Small intestine (tissue), 7 donors: ENCODE measurements around the gene GCDH. TPM values are rescaled to one million over a fixed set of nuclear protein-coding genes. Genes with fewer than 3 reads are reported as not detected.
A peak's percentile ranks its signal among the peaks of the same experiment; 100 is the strongest.

Experiments
- DNase-seq, 2 donors: peaks; one replicate each; pipeline versions ENCODE4 v3.0.0 to v3.0.0-alpha.2; 2013
- FAIRE-seq: peaks from 2 replicates; lab custom pipeline; 2012; peaks lifted over from hg19 to GRCh38; lab: Jason Lieb, UNC
- H3K27ac ChIP-seq, 3 donors: one replicate each; pipeline ENCODE4 v1.5.1; 2013; ENCODE audit warnings: low read length in 2 of 3, mild to moderate bottlenecking in 2 of 3, control low read depth in 1 of 3, inconsistent platforms in 1 of 3, low read depth in 1 of 3, moderate library complexity in 1 of 3
- H3K27me3 ChIP-seq, 3 donors: one replicate each; pipeline ENCODE4 v1.6.1; 2013; ENCODE audit warnings: low read length in 3 of 3, inconsistent platforms in 1 of 3; ENCODE audit not compliant: control insufficient read depth in 3 of 3, insufficient read depth in 3 of 3
- H3K36me3 ChIP-seq, 3 donors: one replicate each; pipeline ENCODE4 v1.6.1; 2013; ENCODE audit warnings: low read length in 3 of 3, inconsistent platforms in 1 of 3, low read depth in 1 of 3, mild to moderate bottlenecking in 1 of 3, moderate library complexity in 1 of 3; ENCODE audit not compliant: control insufficient read depth in 3 of 3, insufficient read depth in 2 of 3
- H3K4me1 ChIP-seq, 3 donors: one replicate each; pipeline ENCODE4 v1.6.1; 2013; ENCODE audit warnings: low read length in 2 of 3, inconsistent platforms in 1 of 3, low read depth in 1 of 3, mild to moderate bottlenecking in 1 of 3, moderate library complexity in 1 of 3; ENCODE audit not compliant: control insufficient read depth in 3 of 3, insufficient read depth in 2 of 3
- H3K4me3 ChIP-seq, 3 donors: one replicate each; pipeline ENCODE4 v1.5.1; 2013; ENCODE audit warnings: low read length in 3 of 3, control low read depth in 1 of 3, inconsistent platforms in 1 of 3, low read depth in 1 of 3, mild to moderate bottlenecking in 1 of 3, moderate library complexity in 1 of 3
- H3K9me3 ChIP-seq, 2 donors: one replicate each; pipeline ENCODE4 v1.6.1; 2013; ENCODE audit warnings: low read depth in 1 of 2, low read length in 1 of 2; ENCODE audit not compliant: control insufficient read depth in 2 of 2, insufficient read depth in 1 of 2
- WGBS, 3 donors: extraction: QIAGEN DNeasy Blood & Tissue Kit; methylation state at CpG; one replicate each; pipeline ENCODE4 v1.1.7; 2013; 5-methylcytosine and 5-hydroxymethylcytosine counted together
- polyA plus RNA-seq, 4 donors: library from polyadenylated mRNA; stranded (reverse) in 3 of 4; unstranded in 1 of 4; fragments of 200-250 nt in 3 of 4; fragments of 120-200 nt in 1 of 4; gene quantifications; one replicate each; pipeline versions ENCODE4 v1.2.1 to v1.2.3, GENCODE V29; 2013
- donor health status: healthy with polysubstance abuse.
- donor health status: control.
- donor health status: control.
- donor health status: Bipolar disorder and iron deficiency.
- donor health status: healthy.

Gene GCDH
- polyA plus RNA-seq, 4 donors, result 24.8 to 38.9 (median 28.3) TPM

- 50 to 59% (median 56%) methylated on average over 14 of the region's 14 CpGs for WGBS, 3 donors
- Histone ChIP-seq H3K27me3 (no peaks in the 10 kb centered on the region), H3K9me3 (no peaks in the 10 kb centered on the region), H3K36me3 (peaks cover 15 to 84% (median 26%) of the 10 kb centered on the region in 3 donors), H3K27ac (peak overlapping the region in 2 of 3 donors; percentile 94 to 95), H3K4me3 (peak overlapping the region in 2 of 3 donors; percentile 85 to 86), H3K4me1 (peaks cover 0 to 15% (median 2%) of the 10 kb centered on the region in 3 donors)
- no peak for DNase-seq
- FAIRE-seq, result no peak
Measured at GRCh38 chr19:12946731-12947496, 56.0 kb downstream of the GCDH start.

GRCh38 chr19:12947702-12948611 is 57.0 kb downstream of the GCDH start:
- H3K9me3 ChIP-seq, result no peaks in the 10 kb centered on the region
- H3K4me1 ChIP-seq, result peaks cover 0 to 11% (median 2%) of the 10 kb centered on the region in 3 donors
- no peaks in the 10 kb centered on the region for H3K27me3 ChIP-seq
- H3K27ac ChIP-seq, result no peak overlapping the region
- FAIRE-seq, result no peak
- no peak for DNase-seq
- no peak overlapping the region for H3K4me3 ChIP-seq
- peaks cover 18 to 84% (median 26%) of the 10 kb centered on the region in 3 donors for H3K36me3 ChIP-seq
- 78 to 85% (median 81%) methylated on average over 27 to 28 of the region's 28 CpGs for WGBS, 3 donors

GRCh38 chr19:12948612-12949362 is 57.8 kb downstream of the GCDH start:
- DNase-seq, result no peak
- no peak for FAIRE-seq
- no peaks in the 10 kb centered on the region for H3K9me3 ChIP-seq
- peaks cover 0 to 11% (median 2%) of the 10 kb centered on the region in 3 donors for H3K4me1 ChIP-seq
- no peak overlapping the region for H3K4me3 ChIP-seq
- H3K27ac ChIP-seq, result no peak overlapping the region
- WGBS, 3 donors, result 92 to 94% (median 94%) methylated on average over 29 to 30 of the region's 30 CpGs
- H3K27me3 ChIP-seq, result no peaks in the 10 kb centered on the region
- peaks cover 18 to 84% (median 20%) of the 10 kb centered on the region in 3 donors for H3K36me3 ChIP-seq

Other genes with a start within 250 kb of the GCDH start
- 10 to 100 TPM; 42.7 to 64.8 (median 51.0) TPM for gene MAN2B1, start 224.4 kb upstream of the GCDH start, polyA plus RNA-seq
- gene WDR83, start 224.4 kb upstream of the GCDH start, polyA plus RNA-seq, result 10 to 100 TPM; 10.9 to 23.8 (median 19.9) TPM
- 10 to 100 TPM; 61.5 to 96.9 (median 66.8) TPM for gene DHPS, start 209.3 kb upstream of the GCDH start, polyA plus RNA-seq
- gene GNG14, start 203.2 kb upstream of the GCDH start, polyA plus RNA-seq, result not detected
- gene FBXW9, start 194.5 kb upstream of the GCDH start, polyA plus RNA-seq, result 10 to 100 TPM in 1 of 4 donors, 1 to 10 TPM in 3; 4.5 to 11.8 (median 7.2) TPM
- gene TNPO2, start 167.2 kb upstream of the GCDH start, polyA plus RNA-seq, result 10 to 100 TPM in 3 of 4 donors, 1 to 10 TPM in 1; 9.8 to 41.3 (median 19.7) TPM
- 100 to 1,000 TPM; 210 to 376 (median 282) TPM for gene TRIR, start 156.5 kb upstream of the GCDH start, polyA plus RNA-seq
- 10 to 100 TPM; 62.1 to 85.4 (median 69.8) TPM for gene GET3, start 153.7 kb upstream of the GCDH start, polyA plus RNA-seq
- gene BEST2, start 139.4 kb upstream of the GCDH start, polyA plus RNA-seq, result 1 to 10 TPM in 1 of 4 donors, under 1 TPM in 2, not detected in 1; 0.10 to 3.4 (median 0.16) TPM
- gene HOOK2, start 115.6 kb upstream of the GCDH start, polyA plus RNA-seq, result 100 to 1,000 TPM in 3 of 4 donors, 10 to 100 TPM in 1; 61.8 to 206 (median 167) TPM
- gene JUNB, start 99.7 kb upstream of the GCDH start, polyA plus RNA-seq, result 100 to 1,000 TPM in 2 of 4 donors, 10 to 100 TPM in 2; 44.7 to 234 (median 135) TPM
- gene PRDX2, start 89.4 kb upstream of the GCDH start, polyA plus RNA-seq, result 100 to 1,000 TPM; 285 to 523 (median 416) TPM
- gene THSD8, start 89.1 kb upstream of the GCDH start, polyA plus RNA-seq, result 1 to 10 TPM in 3 of 4 donors, not detected in 1; 2.9 to 4.0 (median 3.1) TPM
- 10 to 100 TPM in 2 of 4 donors, 1 to 10 TPM in 2; 3.1 to 22.3 (median 12.8) TPM for gene RNASEH2A, start 84.6 kb upstream of the GCDH start, polyA plus RNA-seq
- gene RTBDN, start 56.6 kb upstream of the GCDH start, polyA plus RNA-seq, result 1 to 10 TPM in 1 of 4 donors, under 1 TPM in 2, not detected in 1; 0.64 to 1.7 (median 0.67) TPM
- 1 to 10 TPM in 2 of 4 donors, under 1 TPM in 2; 0.54 to 3.3 (median 0.95) TPM for gene MAST1, start 52.6 kb upstream of the GCDH start, polyA plus RNA-seq
- 10 to 100 TPM in 2 of 4 donors, 1 to 10 TPM in 2; 6.5 to 43.1 (median 9.3) TPM for gene DNASE2, start 9.7 kb upstream of the GCDH start, polyA plus RNA-seq
- under 1 TPM in 2 of 4 donors, not detected in 2; 0.09 to 0.13 TPM for gene KLF1, start 4.0 kb upstream of the GCDH start, polyA plus RNA-seq
- gene SYCE2, start 28.1 kb downstream of the GCDH start, polyA plus RNA-seq, result 1 to 10 TPM in 1 of 4 donors, under 1 TPM in 1, not detected in 2; 0.18 to 1.2 TPM
- gene FARSA, start 42.6 kb downstream of the GCDH start, polyA plus RNA-seq, result 10 to 100 TPM; 32.4 to 74.4 (median 48.9) TPM
- gene CALR, start 47.4 kb downstream of the GCDH start, polyA plus RNA-seq, result 100 to 1,000 TPM; 117 to 803 (median 435) TPM
- gene RAD23A, start 54.7 kb downstream of the GCDH start, polyA plus RNA-seq, result 100 to 1,000 TPM in 1 of 4 donors, 10 to 100 TPM in 3; 93.0 to 114 (median 98.4) TPM
- 10 to 100 TPM; 27.0 to 42.2 (median 36.1) TPM for gene GADD45GIP1, start 66.1 kb downstream of the GCDH start, polyA plus RNA-seq
- gene DAND5, start 78.4 kb downstream of the GCDH start, polyA plus RNA-seq, result under 1 TPM in 2 of 4 donors, not detected in 2; 0.12 to 0.16 TPM
- gene NFIX, start 104.3 kb downstream of the GCDH start, polyA plus RNA-seq, result 10 to 100 TPM in 2 of 4 donors, 1 to 10 TPM in 2; 2.9 to 31.4 (median 10.0) TPM
- gene LYL1, start 211.7 kb downstream of the GCDH start, polyA plus RNA-seq, result 1 to 10 TPM in 3 of 4 donors, under 1 TPM in 1; 0.67 to 8.9 (median 2.8) TPM
- gene TRMT1, start 225.6 kb downstream of the GCDH start, polyA plus RNA-seq, result 10 to 100 TPM; 18.6 to 37.5 (median 28.3) TPM
- gene NACC1, start 227.1 kb downstream of the GCDH start, polyA plus RNA-seq, result 10 to 100 TPM in 3 of 4 donors, 1 to 10 TPM in 1; 7.6 to 51.6 (median 17.9) TPM